GM12891 (cell line): ENCODE data around the gene SUPT4H1.
A peak's percentile ranks its signal among the peaks of the same experiment; 100 is the strongest.

Source experiments
- PAX5 ChIP-seq: IDR thresholded peaks from 2 replicates; pipeline ENCODE4 v1.6.1; 2011; ENCODE audit warnings: low read length, moderate library complexity, mild to moderate bottlenecking; ENCODE audit not compliant: insufficient read depth, severe bottlenecking
- POLR2A ChIP-seq: IDR thresholded peaks from 2 replicates; pipeline ENCODE4 v1.6.1; 2011; ENCODE audit warnings: low read depth, low read length, control low read depth
- POLR2AphosphoS5 ChIP-seq: IDR thresholded peaks from 2 replicates; pipeline ENCODE4 v1.6.1; 2011; ENCODE audit warnings: low read depth, low read length, control low read depth
- SPI1 ChIP-seq: IDR thresholded peaks from 2 replicates; pipeline ENCODE4 v1.6.1; 2011; ENCODE audit warnings: low read depth, low read length, control low read depth
- TAF1 ChIP-seq: IDR thresholded peaks from 2 replicates; pipeline ENCODE4 v1.6.1; 2011; ENCODE audit warnings: low read depth, low read length, control low read depth

- TF ChIP-seq POLR2AphosphoS5 (peak; percentile 60; the same call in 1 of the 2 replicates), POLR2A (peak; percentile 45; the same call in 1 of the 2 replicates), TAF1 (no peak), SPI1 (no peak), PAX5 (no peak)
These were observed 31.3 kb downstream of the SUPT4H1 start for GRCh38 chr17:58320570-58321323.
